Measurements from ENCODE around the gene INTS1.
A peak's percentile ranks its signal among the peaks of the same experiment; 100 is the strongest.

The INTS1 gene

GRCh38 chr7:1437155-1437880 lies 66.9 kb downstream of the INTS1 start:
- no peak for DNase-seq (ENCODE audit: low read depth, low spot score)
- H3K4me3 ChIP-seq (ENCODE audit: low read depth, low read length): no peak overlapping the region
- TF ChIP-seq CTCF (IDR thresholded peaks at IDR 0.05; ENCODE audit: low read depth, low read length): no peak
- in situ Hi-C loops (cut with HindIII; ENCODE audit: low sequenced_read_pairs): no loop called here

- H3K4me3 ChIP-seq (ENCODE audit: low read depth, low read length): no peak overlapping the region
- TF ChIP-seq CTCF (IDR thresholded peaks at IDR 0.05; ENCODE audit: low read depth, low read length): no peak
- DNase-seq (ENCODE audit: low read depth, low spot score): no peak
- in situ Hi-C loops (cut with HindIII; ENCODE audit: low sequenced_read_pairs): no loop called here
Observed at GRCh38 chr7:1436608-1437007, 67.6 kb downstream of the INTS1 start.

DNA sequence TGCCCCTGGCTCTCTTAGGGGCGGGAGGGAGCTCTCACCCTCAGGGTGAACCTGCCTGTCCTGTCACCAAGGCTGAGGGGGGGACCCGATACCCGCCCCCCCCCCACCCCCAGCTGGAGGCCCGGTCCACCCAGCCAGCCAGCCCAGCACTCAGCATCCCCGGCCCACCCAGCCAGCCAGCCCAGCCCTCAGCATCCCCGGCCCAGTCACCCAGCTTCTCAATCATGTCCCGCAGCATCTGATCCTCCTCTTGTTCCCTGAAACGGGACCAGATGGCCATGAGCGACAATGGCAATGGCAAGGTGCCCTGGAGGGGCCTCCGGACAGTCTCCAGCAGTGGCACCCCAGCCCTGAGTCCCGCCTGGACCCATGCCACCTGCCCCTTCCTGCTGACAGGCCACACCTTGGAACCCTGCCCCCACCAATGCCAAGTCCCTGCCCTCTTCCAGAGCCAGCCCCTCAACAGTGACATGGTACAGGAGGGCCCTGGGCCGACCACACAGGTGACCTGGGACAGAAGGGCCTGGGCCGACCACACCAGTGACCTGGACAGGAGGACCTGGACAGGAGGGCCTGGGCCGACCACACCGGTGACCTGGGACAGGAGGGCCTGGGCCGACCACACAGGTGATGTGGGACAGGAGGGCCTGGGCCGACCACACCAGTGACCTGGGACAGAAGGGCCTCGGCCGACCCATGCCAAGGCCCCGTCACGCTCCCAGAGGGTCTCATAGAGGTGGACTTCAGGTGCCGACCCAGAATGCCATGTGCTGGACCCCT lies 69.1 kb downstream of the INTS1 start:
- in situ Hi-C loops (cut with HindIII; ENCODE audit: low sequenced_read_pairs): no loop called here
- H3K4me3 ChIP-seq (ENCODE audit: low read depth, low read length): no peak overlapping the region
- no peak for TF ChIP-seq CTCF (IDR thresholded peaks at IDR 0.05; ENCODE audit: low read depth, low read length)
- DNase-seq (ENCODE audit: low read depth, low spot score): no peak

- no peak for TF ChIP-seq CTCF (IDR thresholded peaks at IDR 0.05; ENCODE audit: low read depth, low read length)
- DNase-seq (ENCODE audit: low read depth, low spot score): no peak
- H3K4me3 ChIP-seq (ENCODE audit: low read depth, low read length): no peak overlapping the region
- in situ Hi-C loops (cut with HindIII; ENCODE audit: low sequenced_read_pairs): no loop called here
Observed at GRCh38 chr7:1434165-1434718, 69.9 kb downstream of the INTS1 start.

GRCh38 chr7:1433128-1433920 lies 70.9 kb downstream of the INTS1 start:
- in situ Hi-C loops (cut with HindIII; ENCODE audit: low sequenced_read_pairs): no loop called here
- no peak overlapping the region for H3K4me3 ChIP-seq (ENCODE audit: low read depth, low read length)
- DNase-seq (ENCODE audit: low read depth, low spot score): no peak
- TF ChIP-seq CTCF (IDR thresholded peaks at IDR 0.05; ENCODE audit: low read depth, low read length): no peak

GRCh38 chr7:1432411-1433082 lies 71.6 kb downstream of the INTS1 start:
- in situ Hi-C loops (cut with HindIII; ENCODE audit: low sequenced_read_pairs): no loop called here
- TF ChIP-seq CTCF (IDR thresholded peaks at IDR 0.05; ENCODE audit: low read depth, low read length): peak; percentile 98
- H3K4me3 ChIP-seq (ENCODE audit: low read depth, low read length): no peak overlapping the region
- DNase-seq (ENCODE audit: low read depth, low spot score): peak; percentile 30

Data from astrocyte of the spinal cord (primary cell).